GM10847 (cell line): ENCODE measurements around the gene GSTO2.

Experiments
- POLR2A ChIP-seq: IDR thresholded peaks from 2 replicates; pipeline ENCODE4 v1.6.1; 2011; ENCODE audit not compliant: insufficient read length; ENCODE audit errors: extremely low read depth

Gene GSTO2

DNA sequence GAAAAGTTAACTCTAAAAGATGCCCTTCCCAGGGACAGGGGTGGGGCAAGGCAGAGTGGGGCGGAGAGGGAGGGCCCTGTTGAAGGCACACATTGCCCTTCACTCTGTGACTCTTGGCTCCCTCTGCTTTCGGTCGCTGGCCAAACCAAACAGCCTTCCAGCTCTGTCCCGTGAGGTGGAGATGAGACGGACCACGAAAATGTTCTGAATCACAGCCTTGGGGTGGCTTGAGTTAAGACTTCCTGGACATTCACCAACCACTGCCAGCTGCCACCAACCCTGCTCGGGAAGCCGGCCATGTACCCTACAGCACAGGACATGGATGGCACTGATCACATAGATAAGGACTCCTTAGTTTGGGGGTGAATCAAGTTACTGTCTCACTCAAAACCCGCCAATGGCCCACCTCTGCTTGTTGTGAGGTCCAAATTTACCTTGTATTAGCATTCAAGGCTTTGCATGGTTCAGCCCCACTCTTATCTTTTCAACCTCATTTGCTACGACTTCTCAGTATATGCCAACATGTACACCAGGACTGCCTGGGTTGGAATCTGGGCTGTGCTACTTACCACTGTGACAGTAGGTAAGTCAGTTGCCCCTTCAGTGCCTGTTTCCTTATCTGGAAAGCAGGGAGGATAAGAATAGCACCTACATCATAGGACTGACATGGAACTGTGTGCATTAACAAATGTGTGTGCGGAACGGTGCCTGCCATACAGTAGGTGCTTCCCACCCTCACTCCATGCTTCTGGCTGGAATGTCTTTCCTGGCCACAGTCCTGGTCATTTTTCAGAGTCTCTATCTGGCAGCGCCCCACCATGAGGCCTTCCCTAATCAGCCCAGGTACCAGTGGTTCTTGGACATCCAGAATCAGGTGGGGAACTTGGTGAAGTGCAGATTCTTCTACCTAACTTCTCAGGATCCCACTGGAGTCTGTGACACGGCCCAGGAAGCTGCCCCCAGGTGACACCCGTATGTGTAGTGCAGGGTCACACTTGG is 41.3 kb downstream of the GSTO2 start:
- TF ChIP-seq POLR2A: no peak

GRCh38 chr10:104311184-104311720 is 42.3 kb downstream of the GSTO2 start:
- no peak for TF ChIP-seq POLR2A

GRCh38 chr10:104314591-104315485 is 45.9 kb downstream of the GSTO2 start:
- no peak for TF ChIP-seq POLR2A

DNA sequence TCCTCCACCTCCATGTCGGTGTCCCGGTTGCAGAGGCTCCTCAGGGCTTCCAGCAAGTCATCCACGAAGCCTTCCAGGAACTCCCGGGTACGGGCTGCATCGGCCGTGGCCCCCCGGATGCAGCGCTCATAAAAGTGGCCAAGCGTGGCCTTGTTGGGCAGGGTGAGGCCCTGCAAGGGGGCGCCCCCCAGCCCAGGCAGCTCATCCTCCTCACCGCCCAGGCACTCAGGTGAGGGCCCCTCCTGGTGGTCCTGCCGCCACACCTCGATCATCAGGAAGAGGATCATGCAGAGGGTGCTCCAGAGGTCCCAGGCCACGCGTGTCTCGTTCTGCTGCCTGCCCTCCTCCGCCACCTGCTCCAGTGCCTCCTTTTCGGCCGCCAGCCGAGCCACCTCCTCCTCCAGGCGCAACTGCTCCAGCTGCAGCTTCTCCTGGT is 46.5 kb downstream of the GSTO2 start:
- TF ChIP-seq POLR2A: no peak

GRCh38 chr10:104316321-104317099 is 47.5 kb downstream of the GSTO2 start:
- TF ChIP-seq POLR2A: no peak

- no peak for TF ChIP-seq POLR2A
Measured at GRCh38 chr10:104317269-104317710, 48.3 kb downstream of the GSTO2 start.

GRCh38 chr10:104317726-104318299 is 48.8 kb downstream of the GSTO2 start:
- no peak for TF ChIP-seq POLR2A

GRCh38 chr10:104318326-104318725 is 49.3 kb downstream of the GSTO2 start:
- no peak for TF ChIP-seq POLR2A

GRCh38 chr10:104318810-104319741 is 50.1 kb downstream of the GSTO2 start:
- TF ChIP-seq POLR2A: no peak

GRCh38 chr10:104321226-104321625 is 52.2 kb downstream of the GSTO2 start:
- no peak for TF ChIP-seq POLR2A

- no peak for TF ChIP-seq POLR2A
Measured at GRCh38 chr10:104321725-104322415, 52.9 kb downstream of the GSTO2 start.

DNA sequence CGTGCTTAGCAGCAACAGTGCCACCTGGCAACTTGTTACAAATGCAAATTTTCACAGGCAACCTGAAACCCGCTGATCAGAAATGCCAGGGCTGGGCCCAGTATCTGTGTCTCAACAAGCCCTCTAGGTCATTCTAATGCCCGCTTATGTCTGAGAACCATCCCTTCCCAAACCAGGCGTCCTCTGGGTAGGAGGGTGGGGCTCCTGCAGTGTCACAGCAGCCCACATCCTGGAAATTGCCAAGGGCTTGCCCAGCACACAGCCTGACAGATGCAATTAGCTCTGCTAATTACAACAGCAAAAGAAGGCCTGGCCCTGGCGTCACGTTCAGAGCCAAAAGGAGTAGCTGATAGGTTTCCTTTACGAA is 53.4 kb downstream of the GSTO2 start:
- no peak for TF ChIP-seq POLR2A

GRCh38 chr10:104323085-104323484 is 54.1 kb downstream of the GSTO2 start:
- no peak for TF ChIP-seq POLR2A
